GM18870 (cell line): ENCODE data around the gene PARD3.

Experiments
- ATAC-seq: cut with Tn5 transposase; IDR thresholded peaks from one replicate; pipeline ENCODE4 v1.9.1; 2021; ENCODE audit warnings: moderate library complexity; ENCODE audit not compliant: unreplicated experiment

PARD3 gene

GRCh38 chr10:34697351-34698247 lies 117.5 kb downstream of the PARD3 start:
- no peak for ATAC-seq

- ATAC-seq, result no peak
These were observed 118.7 kb downstream of the PARD3 start for GRCh38 chr10:34696423-34696822.

GRCh38 chr10:34690383-34691049 lies 124.6 kb downstream of the PARD3 start:
- no peak for ATAC-seq

GRCh38 chr10:34689053-34689452 lies 126.0 kb downstream of the PARD3 start:
- no peak for ATAC-seq

- ATAC-seq, result no peak
These were observed 127.5 kb downstream of the PARD3 start for GRCh38 chr10:34687434-34688210.

GRCh38 chr10:34682580-34682979 lies 132.5 kb downstream of the PARD3 start:
- no peak for ATAC-seq

GRCh38 chr10:34681933-34682332 lies 133.2 kb downstream of the PARD3 start:
- ATAC-seq, result no peak

- ATAC-seq, result no peak
These were observed 135.9 kb downstream of the PARD3 start for GRCh38 chr10:34679177-34679576.

GRCh38 chr10:34677591-34677990 lies 137.5 kb downstream of the PARD3 start:
- no peak for ATAC-seq

GRCh38 chr10:34677132-34677531 lies 138.0 kb downstream of the PARD3 start:
- no peak for ATAC-seq

- ATAC-seq, result no peak
These were observed 140.9 kb downstream of the PARD3 start for GRCh38 chr10:34674176-34674575.

GRCh38 chr10:34670081-34670480 lies 145.0 kb downstream of the PARD3 start:
- ATAC-seq, result no peak

GRCh38 chr10:34669079-34669478 lies 146.0 kb downstream of the PARD3 start:
- ATAC-seq, result no peak

GRCh38 chr10:34667177-34667576 lies 147.9 kb downstream of the PARD3 start:
- ATAC-seq, result peak; percentile 42

- ATAC-seq, result peak; percentile 66
These were observed 148.9 kb downstream of the PARD3 start for GRCh38 chr10:34666008-34666704.

GRCh38 chr10:34664706-34665105 lies 150.4 kb downstream of the PARD3 start:
- no peak for ATAC-seq

GRCh38 chr10:34661580-34661979 lies 153.5 kb downstream of the PARD3 start:
- no peak for ATAC-seq

GRCh38 chr10:34658934-34659333 lies 156.2 kb downstream of the PARD3 start:
- ATAC-seq, result no peak

GRCh38 chr10:34656661-34657060 lies 158.4 kb downstream of the PARD3 start:
- ATAC-seq, result no peak

GRCh38 chr10:34655286-34656170 lies 159.6 kb downstream of the PARD3 start:
- no peak for ATAC-seq
